HG03039 (cell line): ENCODE results near the gene LINGO1.

Experiments used
- ATAC-seq: cut with Tn5 transposase; IDR thresholded peaks from one replicate; pipeline ENCODE4 v1.9.1; 2021; ENCODE audit warnings: mild to moderate bottlenecking, moderate library complexity; ENCODE audit not compliant: unreplicated experiment

The LINGO1 gene

GRCh38 chr15:77633134-77633912, 611 bp upstream of the LINGO1 start:
- ATAC-seq = peak; percentile 67

GRCh38 chr15:77631745-77632533, 773 bp downstream of the LINGO1 start:
- no peak for ATAC-seq

- no peak for ATAC-seq
Observed at GRCh38 chr15:77630956-77631744, 1.6 kb downstream of the LINGO1 start.

GRCh38 chr15:77630056-77630455, 2.7 kb downstream of the LINGO1 start:
- ATAC-seq = no peak

- no peak for ATAC-seq
Observed at GRCh38 chr15:77629070-77630030, 3.4 kb downstream of the LINGO1 start.

GRCh38 chr15:77628010-77628409, 4.7 kb downstream of the LINGO1 start:
- ATAC-seq = no peak

- no peak for ATAC-seq
Observed at GRCh38 chr15:77627581-77627980, 5.1 kb downstream of the LINGO1 start.

- no peak for ATAC-seq
Observed at GRCh38 chr15:77627067-77627466, 5.6 kb downstream of the LINGO1 start.

GRCh38 chr15:77626002-77626401, 6.7 kb downstream of the LINGO1 start:
- ATAC-seq = no peak

- ATAC-seq = no peak
Observed at GRCh38 chr15:77625376-77625775, 7.3 kb downstream of the LINGO1 start.

- no peak for ATAC-seq
Observed at GRCh38 chr15:77624868-77625267, 7.8 kb downstream of the LINGO1 start.

GRCh38 chr15:77623755-77624524, 8.8 kb downstream of the LINGO1 start:
- no peak for ATAC-seq

GRCh38 chr15:77622934-77623754, 9.6 kb downstream of the LINGO1 start:
- no peak for ATAC-seq

GRCh38 chr15:77622209-77622933, 10.3 kb downstream of the LINGO1 start:
- no peak for ATAC-seq

GRCh38 chr15:77621847-77622208, 10.9 kb downstream of the LINGO1 start:
- ATAC-seq = no peak

- no peak for ATAC-seq
Observed at GRCh38 chr15:77620960-77621647, 11.6 kb downstream of the LINGO1 start.

GRCh38 chr15:77620297-77620696, 12.4 kb downstream of the LINGO1 start:
- ATAC-seq = no peak
